ENCODE measurements around the gene COL4A1.

Gene COL4A1

DNA sequence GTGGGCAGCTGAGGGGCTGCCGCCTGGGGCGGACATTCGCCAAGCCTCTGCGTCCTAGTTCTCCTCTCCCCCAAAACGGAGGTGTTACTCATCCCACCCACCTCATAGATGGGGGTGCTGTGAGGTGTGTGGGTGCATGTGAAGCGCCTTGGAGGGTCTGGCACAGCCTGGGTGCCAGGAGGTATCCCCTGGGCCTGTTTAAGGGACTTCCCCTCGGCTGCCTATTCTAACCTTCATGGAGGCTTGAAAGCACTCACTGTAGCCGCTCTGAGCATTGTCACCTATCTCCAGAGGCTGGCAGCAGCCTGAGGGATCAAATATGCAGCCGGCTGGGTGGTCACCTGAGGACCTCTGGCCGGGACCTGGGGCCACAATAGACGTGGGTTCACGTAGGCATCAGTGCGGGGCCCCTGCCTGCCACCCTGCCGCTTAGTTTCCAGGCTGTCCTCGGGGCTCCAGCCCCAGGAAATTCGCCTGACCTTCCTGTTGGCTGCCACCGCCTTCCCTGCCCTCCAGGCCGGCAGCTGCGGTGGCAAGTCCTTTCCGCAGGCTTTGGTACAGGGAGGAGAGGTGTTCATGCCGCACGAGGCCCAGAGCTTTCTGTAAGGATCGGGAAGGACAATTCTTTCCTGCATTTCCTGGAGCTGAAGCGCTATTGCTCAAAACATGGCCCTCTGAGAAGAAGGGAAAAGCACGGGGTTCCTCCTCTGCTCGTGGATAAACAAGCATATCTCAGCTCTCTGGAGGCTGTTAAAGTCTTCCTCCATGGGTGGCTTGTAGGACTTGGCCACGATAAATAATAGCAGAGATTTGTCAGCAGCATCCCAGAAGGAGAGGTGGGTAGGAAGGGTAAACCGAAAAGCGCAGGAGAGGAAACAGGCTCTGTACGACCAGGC, 4.7 kb upstream of the COL4A1 start:
- no peak for DNase-seq (ENCODE audit: extremely low spot score, insufficient read length, low read depth)
- FAIRE-seq = no peak

DNA sequence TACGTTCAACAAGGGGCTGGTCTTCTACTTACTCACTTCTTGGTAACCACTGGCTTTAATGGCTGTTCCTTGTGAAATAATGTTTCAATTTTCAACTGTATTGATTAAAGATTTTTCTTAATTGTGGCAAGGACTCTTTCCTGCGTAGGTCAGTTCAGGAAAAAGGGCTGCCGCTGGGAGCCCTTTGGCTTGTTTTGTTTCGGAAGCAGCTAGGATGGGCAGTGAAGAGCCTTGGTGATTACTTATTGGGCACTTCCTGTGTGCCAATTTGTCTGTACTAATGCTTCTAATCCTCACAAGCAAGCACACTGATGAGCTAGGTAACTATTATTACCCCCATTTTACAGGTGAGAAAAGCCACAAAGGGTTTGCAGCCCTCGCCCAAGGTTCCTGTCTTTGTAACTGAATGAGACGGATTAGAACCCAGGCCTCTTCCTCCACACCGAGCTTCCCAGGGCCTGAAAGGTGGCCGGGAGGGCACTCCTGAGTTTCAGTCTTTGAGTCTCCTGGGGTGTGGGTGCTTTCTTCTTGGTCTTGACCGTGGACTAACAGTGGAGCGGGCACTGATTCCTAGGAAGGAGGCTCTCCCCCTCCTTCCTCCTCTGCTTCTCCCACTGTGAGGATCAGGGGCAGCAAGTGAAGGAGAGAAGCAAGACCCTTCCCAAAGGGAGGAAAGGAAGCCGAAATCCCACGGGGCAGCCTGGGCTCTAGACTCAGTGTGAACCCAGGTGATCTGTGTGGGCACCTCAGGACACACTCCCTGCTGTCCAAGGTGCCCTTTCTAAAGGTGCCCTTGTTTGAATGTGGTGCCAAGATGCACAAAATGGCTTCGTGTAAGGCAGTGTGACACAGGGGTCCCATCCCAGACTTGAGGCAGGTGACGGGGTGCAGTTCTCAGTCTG, 3.8 kb upstream of the COL4A1 start:
- no peak for FAIRE-seq
- no peak for DNase-seq (ENCODE audit: extremely low spot score, insufficient read length, low read depth)

DNA sequence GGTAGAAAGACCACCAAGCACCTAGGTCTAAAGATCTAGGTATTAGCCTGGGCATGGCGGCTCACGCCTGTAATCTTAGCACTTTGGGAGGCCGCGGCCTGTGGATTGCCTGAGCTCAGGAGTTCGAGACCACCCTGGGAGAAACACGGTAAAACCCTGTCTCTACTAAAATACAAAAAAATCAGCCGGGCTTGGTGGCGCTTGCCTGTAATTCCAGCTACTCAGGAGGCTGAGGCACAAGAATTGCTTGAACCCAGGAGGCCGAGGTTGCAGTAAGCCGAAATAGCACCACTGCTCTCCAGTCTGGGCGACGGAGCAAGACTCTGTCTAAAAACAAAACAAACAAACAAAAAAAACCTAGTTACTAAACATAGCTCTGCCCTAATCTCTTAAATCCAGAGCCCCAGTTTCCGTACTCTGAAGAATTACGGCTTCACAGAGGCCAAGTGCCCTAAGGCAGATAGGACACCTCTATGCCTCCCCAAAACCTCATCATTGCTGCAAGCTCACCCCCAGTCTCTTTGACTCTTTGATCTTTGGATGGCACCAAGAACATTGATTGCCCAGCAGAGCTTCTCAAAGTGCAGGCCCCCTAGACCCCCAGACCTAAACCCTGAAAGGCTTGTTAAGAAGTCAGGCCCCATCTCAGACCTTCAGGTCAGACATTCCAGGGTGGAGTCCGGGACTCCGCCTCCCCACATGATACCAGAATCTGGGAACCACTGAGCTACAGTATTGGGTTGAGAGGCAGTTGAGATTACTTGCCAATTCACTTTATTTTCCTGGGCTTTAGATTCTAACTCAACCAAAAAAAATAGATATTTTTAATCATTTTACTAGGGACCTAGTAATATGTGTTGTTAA, 2.9 kb upstream of the COL4A1 start:
- FAIRE-seq = no peak

DNA sequence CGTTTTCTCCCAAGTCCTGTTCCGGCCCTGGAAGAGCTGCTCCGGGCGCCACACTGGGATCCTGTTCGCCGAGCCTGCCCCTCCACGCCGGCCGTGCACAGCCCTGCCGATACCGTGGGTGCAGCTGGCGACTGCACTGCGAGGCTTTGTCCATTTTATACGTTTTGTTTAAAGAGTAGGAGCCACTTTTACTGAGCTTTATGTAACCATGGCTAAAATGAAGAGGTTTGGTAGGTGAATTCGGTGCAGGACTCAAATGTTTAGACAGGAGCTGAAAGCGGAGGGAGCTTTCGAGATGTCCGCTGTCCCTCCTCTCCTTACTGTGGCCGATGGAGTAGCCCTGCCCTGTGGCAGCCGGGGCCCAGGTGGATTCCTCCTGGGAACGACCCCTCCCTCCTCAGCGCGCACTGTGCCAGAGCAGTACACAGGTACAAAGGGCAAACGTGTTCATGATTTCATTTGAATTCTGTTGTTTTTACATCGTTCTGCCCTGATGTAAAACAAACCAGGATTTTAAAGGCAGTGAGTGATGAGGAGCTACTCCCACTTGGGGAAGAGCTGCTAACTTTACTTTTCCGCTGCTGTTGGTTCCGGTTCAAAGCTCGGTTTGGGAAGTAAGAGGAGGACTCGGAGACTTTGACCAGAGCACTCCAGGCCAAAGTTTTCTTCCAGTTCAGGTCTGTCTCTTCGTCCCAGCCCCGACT, 1.9 kb upstream of the COL4A1 start:
- DNase-seq (ENCODE audit: extremely low spot score, insufficient read length, low read depth) (no peak), FAIRE-seq (no peak)

More for the DNA sequence above, 2.9 kb upstream of the COL4A1 start:
- DNase-seq (ENCODE audit: extremely low spot score, insufficient read length, low read depth) = no peak

DNA sequence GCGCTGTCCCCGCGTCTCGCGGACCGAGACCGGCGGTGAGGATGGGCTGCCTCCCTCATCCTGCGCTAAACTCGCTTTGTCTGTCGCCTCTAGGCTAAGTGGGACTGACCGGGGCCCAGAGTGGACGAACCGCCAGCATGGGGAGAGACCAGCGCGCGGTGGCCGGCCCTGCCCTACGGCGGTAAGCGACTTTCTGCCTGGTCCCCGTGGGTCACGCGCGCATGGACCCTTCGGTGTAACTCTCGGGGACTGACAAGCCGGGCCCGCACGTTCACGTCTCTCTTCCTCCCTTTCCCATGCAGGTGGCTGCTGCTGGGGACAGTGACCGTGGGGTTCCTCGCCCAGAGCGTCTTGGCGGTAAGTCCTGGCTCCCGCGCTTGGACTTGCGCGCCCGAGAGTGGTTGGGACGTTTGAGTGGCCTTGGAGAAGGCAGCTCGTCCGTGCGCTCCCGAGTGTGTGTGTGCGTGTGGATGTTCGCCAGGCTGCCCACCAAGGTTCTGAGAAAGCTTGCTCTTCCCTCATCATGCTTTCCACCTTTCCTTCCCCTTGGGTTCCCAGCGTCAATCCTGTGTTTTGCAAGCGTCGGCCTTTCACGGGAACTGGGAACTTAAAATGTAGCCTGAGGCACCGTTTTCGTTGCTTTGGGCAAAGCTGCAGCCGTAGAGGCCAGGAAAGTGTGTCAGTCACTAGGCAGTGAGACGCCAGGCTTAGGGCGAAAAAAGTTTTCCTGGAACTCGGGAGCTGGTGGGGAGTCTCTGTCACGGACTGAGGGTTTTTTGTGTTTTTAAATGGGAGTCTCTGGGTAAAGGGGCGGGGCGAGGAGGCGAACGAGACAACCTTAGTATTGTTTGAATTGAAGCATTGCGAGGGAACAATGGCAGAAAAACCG, 1.1 kb upstream of the COL4A1 start:
- FAIRE-seq = no peak
- no peak for DNase-seq (ENCODE audit: extremely low spot score, insufficient read length, low read depth)

DNA sequence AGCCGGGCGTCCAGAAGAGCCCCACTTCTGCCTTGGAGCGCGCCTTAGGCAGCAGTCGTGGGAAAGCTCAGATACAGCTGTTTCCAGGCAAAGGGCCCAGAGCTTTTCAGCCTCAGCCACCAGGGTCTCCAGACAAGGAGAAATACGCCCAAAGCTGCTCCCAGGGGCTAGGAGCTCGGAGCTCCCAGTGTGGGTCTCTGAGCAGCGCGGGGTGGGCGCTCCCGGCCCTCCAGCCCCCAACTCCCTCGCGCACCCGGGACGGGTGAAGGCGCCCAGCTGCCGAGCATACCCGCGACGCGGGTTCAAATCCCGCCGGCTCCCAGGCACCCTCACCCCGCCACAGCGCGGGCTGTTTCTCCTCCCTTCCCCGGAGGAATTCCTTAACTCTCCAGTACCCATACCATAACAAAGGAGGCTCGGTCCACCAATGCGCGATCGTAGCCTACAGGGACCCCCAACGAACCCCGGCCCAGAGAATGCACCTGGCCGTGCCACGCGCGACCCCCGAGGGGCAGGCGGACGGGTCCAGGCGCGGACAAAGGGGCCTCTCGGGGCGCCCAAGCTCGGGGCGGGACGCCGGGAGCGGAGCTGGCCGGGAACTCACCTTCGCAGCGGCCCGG, 507 bp downstream of the COL4A1 start:
- DNase-seq (ENCODE audit: extremely low spot score, insufficient read length, low read depth) (no peak), FAIRE-seq (no peak)

GRCh38 chr13:110305949-110306339, 1.0 kb downstream of the COL4A1 start:
- DNase-seq (ENCODE audit: extremely low spot score, insufficient read length, low read depth) (no peak), FAIRE-seq (no peak)

DNA sequence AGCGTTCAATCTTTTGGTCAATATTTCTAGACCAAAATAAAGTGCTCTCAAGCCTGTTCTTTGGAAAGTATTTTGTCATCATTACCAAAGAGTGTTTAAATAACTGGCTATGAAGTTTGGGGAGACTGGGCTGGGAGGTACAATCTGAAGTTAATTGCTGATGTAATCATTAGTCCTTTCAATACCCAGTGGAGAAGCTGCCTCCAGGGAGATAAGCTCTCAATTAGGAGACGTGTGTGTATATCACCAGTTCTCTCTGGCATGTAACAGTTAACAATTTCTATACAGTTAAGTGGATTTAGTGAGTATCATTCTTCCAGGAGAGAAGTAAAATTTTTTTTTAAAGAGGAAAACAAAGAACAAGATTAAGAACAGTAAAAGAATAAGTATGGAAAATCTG, 1.4 kb downstream of the COL4A1 start:
- DNase-seq (ENCODE audit: extremely low spot score, insufficient read length, low read depth) (no peak), FAIRE-seq (no peak)

- DNase-seq (ENCODE audit: extremely low spot score, insufficient read length, low read depth) (no peak), FAIRE-seq (no peak)
Measured at GRCh38 chr13:110305001-110305400, 2.0 kb downstream of the COL4A1 start.

- no peak for FAIRE-seq
- no peak for DNase-seq (ENCODE audit: extremely low spot score, insufficient read length, low read depth)
Measured at GRCh38 chr13:110304256-110304655, 2.7 kb downstream of the COL4A1 start.

- FAIRE-seq = no peak
- no peak for DNase-seq (ENCODE audit: extremely low spot score, insufficient read length, low read depth)
Measured at GRCh38 chr13:110303644-110304043, 3.3 kb downstream of the COL4A1 start.

GRCh38 chr13:110302997-110303396, 4.0 kb downstream of the COL4A1 start:
- no peak for DNase-seq (ENCODE audit: extremely low spot score, insufficient read length, low read depth)
- no peak for FAIRE-seq

GRCh38 chr13:110301606-110302553, 5.1 kb downstream of the COL4A1 start:
- FAIRE-seq (no peak), DNase-seq (ENCODE audit: extremely low spot score, insufficient read length, low read depth) (no peak)

GRCh38 chr13:110301083-110301482, 5.9 kb downstream of the COL4A1 start:
- FAIRE-seq (no peak), DNase-seq (ENCODE audit: extremely low spot score, insufficient read length, low read depth) (no peak)

GRCh38 chr13:110300090-110300815, 6.7 kb downstream of the COL4A1 start:
- FAIRE-seq = no peak
- no peak for DNase-seq (ENCODE audit: extremely low spot score, insufficient read length, low read depth)

- no peak for FAIRE-seq
- DNase-seq (ENCODE audit: extremely low spot score, insufficient read length, low read depth) = no peak
Measured at GRCh38 chr13:110299283-110299840, 7.6 kb downstream of the COL4A1 start.
